ENCODE data around the gene MOSPD3. TPM values are rescaled to one million over a fixed set of nuclear protein-coding genes. Genes with fewer than 3 reads are reported as not detected.

Gene MOSPD3
- total and polyA plus RNA-seq, 2 experiments from 2014 or later = 15.3 to 23.5 TPM

DNA sequence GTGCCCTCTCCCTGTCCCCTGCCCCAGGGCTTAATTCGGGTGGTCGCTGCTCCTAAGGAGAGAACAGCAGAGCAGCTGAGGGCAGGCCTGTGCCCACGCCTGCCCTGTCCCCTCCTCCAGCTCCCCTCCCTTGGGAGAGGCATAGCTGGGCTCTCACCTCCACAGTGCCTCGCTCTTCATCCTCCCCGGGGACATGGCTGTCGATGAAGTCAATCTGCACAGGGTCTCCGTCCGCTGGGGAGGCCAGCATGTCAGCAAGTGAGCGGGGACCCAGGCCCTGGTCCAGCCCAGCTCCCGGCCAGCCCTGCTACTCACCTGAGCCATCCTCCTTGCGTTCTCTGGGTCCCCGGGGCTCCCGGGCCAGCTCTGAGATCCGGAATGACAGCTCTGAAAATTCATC is 34.8 kb upstream of the MOSPD3 start:
- Histone ChIP-seq H3K27me3 (ENCODE audit: insufficient read depth) (no peaks in the 10 kb centered on the region), H4K20me1 (replicated peaks; ENCODE audit: insufficient read depth) (no peaks in the 10 kb centered on the region), H3K9me2 (ENCODE audit: insufficient read depth) (no peaks in the 10 kb centered on the region), H2AFZ (no peak overlapping the region), H3K36me3 (ENCODE audit: insufficient read depth) (peaks cover 9% of the 10 kb centered on the region; the same call in 1 of the 2 replicates), H3K27ac (ENCODE audit: low read depth) (no peak overlapping the region), H3K4me1 (ENCODE audit: insufficient read depth) (peaks cover 2% of the 10 kb centered on the region; the same call in 1 of the 2 replicates), H3F3A (replicated peaks; ENCODE audit: low read depth) (peaks cover 3% of the 10 kb centered on the region; the same call in 1 of the 2 replicates), H3K79me2 (replicated peaks; ENCODE audit: insufficient read depth) (0 out of 2 replicates have a peak, but pooled peaks cover under 1% of the 10 kb centered on the region), H3K4me3 (no peak overlapping the region), H3K4me2 (no peak overlapping the region)
- H3K27me3 Mint-ChIP-seq (ENCODE audit: insufficient read depth, low read depth, poor library complexity) = peaks cover 11% of the 10 kb centered on the region
- H3K36me3 Mint-ChIP-seq (ENCODE audit: low read depth) = peaks cover 12% of the 10 kb centered on the region
- no peak overlapping the region for H3K27ac Mint-ChIP-seq
- H3K9me3 Mint-ChIP-seq = no peaks in the 10 kb centered on the region
- TF ChIP-seq ZNF114 (CRISPR knock-in tag; IDR thresholded peaks at IDR 0.05) (no peak), EZH2phosphoT487 (IDR thresholded peaks at IDR 0.05; ENCODE audit: unreplicated experiment) (no peak), STAT1 (IDR thresholded peaks at IDR 0.05; ENCODE audit: unreplicated experiment) (no peak), NANOG (IDR thresholded peaks at IDR 0.05; ENCODE audit: borderline replicate concordance) (no peak), ZNF331 (CRISPR knock-in tag; IDR thresholded peaks at IDR 0.05; ENCODE audit: low read depth) (no peak), POLR2AphosphoS5 (IDR thresholded peaks at IDR 0.05; ENCODE audit: low read depth) (no peak), CREB1 (CRISPR knock-in tag; IDR thresholded peaks at IDR 0.05; ENCODE audit: low read depth) (no peak), EZH2 (IDR thresholded peaks at IDR 0.05; ENCODE audit: low read depth, unreplicated experiment) (no peak), JUNB (IDR thresholded peaks at IDR 0.05; ENCODE audit: unreplicated experiment) (no peak)
- TF ChIP-seq, protein P1, sequence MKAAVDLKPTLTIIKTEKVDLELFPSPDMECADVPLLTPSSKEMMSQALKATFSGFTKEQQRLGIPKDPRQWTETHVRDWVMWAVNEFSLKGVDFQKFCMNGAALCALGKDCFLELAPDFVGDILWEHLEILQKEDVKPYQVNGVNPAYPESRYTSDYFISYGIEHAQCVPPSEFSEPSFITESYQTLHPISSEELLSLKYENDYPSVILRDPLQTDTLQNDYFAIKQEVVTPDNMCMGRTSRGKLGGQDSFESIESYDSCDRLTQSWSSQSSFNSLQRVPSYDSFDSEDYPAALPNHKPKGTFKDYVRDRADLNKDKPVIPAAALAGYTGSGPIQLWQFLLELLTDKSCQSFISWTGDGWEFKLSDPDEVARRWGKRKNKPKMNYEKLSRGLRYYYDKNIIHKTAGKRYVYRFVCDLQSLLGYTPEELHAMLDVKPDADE (IDR thresholded peaks at IDR 0.05) = no peak
- TF ChIP-seq, protein P2, sequence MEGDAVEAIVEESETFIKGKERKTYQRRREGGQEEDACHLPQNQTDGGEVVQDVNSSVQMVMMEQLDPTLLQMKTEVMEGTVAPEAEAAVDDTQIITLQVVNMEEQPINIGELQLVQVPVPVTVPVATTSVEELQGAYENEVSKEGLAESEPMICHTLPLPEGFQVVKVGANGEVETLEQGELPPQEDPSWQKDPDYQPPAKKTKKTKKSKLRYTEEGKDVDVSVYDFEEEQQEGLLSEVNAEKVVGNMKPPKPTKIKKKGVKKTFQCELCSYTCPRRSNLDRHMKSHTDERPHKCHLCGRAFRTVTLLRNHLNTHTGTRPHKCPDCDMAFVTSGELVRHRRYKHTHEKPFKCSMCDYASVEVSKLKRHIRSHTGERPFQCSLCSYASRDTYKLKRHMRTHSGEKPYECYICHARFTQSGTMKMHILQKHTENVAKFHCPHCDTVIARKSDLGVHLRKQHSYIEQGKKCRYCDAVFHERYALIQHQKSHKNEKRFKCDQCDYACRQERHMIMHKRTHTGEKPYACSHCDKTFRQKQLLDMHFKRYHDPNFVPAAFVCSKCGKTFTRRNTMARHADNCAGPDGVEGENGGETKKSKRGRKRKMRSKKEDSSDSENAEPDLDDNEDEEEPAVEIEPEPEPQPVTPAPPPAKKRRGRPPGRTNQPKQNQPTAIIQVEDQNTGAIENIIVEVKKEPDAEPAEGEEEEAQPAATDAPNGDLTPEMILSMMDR (conservative IDR thresholded peaks at IDR 0.05; ENCODE audit: low read depth in 2 of 2) = no peak
- TF ChIP-seq, protein P3, sequence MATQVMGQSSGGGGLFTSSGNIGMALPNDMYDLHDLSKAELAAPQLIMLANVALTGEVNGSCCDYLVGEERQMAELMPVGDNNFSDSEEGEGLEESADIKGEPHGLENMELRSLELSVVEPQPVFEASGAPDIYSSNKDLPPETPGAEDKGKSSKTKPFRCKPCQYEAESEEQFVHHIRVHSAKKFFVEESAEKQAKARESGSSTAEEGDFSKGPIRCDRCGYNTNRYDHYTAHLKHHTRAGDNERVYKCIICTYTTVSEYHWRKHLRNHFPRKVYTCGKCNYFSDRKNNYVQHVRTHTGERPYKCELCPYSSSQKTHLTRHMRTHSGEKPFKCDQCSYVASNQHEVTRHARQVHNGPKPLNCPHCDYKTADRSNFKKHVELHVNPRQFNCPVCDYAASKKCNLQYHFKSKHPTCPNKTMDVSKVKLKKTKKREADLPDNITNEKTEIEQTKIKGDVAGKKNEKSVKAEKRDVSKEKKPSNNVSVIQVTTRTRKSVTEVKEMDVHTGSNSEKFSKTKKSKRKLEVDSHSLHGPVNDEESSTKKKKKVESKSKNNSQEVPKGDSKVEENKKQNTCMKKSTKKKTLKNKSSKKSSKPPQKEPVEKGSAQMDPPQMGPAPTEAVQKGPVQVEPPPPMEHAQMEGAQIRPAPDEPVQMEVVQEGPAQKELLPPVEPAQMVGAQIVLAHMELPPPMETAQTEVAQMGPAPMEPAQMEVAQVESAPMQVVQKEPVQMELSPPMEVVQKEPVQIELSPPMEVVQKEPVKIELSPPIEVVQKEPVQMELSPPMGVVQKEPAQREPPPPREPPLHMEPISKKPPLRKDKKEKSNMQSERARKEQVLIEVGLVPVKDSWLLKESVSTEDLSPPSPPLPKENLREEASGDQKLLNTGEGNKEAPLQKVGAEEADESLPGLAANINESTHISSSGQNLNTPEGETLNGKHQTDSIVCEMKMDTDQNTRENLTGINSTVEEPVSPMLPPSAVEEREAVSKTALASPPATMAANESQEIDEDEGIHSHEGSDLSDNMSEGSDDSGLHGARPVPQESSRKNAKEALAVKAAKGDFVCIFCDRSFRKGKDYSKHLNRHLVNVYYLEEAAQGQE (IDR thresholded peaks at IDR 0.05; ENCODE audit: unreplicated experiment) = no peak
- TF ChIP-seq, protein P4, sequence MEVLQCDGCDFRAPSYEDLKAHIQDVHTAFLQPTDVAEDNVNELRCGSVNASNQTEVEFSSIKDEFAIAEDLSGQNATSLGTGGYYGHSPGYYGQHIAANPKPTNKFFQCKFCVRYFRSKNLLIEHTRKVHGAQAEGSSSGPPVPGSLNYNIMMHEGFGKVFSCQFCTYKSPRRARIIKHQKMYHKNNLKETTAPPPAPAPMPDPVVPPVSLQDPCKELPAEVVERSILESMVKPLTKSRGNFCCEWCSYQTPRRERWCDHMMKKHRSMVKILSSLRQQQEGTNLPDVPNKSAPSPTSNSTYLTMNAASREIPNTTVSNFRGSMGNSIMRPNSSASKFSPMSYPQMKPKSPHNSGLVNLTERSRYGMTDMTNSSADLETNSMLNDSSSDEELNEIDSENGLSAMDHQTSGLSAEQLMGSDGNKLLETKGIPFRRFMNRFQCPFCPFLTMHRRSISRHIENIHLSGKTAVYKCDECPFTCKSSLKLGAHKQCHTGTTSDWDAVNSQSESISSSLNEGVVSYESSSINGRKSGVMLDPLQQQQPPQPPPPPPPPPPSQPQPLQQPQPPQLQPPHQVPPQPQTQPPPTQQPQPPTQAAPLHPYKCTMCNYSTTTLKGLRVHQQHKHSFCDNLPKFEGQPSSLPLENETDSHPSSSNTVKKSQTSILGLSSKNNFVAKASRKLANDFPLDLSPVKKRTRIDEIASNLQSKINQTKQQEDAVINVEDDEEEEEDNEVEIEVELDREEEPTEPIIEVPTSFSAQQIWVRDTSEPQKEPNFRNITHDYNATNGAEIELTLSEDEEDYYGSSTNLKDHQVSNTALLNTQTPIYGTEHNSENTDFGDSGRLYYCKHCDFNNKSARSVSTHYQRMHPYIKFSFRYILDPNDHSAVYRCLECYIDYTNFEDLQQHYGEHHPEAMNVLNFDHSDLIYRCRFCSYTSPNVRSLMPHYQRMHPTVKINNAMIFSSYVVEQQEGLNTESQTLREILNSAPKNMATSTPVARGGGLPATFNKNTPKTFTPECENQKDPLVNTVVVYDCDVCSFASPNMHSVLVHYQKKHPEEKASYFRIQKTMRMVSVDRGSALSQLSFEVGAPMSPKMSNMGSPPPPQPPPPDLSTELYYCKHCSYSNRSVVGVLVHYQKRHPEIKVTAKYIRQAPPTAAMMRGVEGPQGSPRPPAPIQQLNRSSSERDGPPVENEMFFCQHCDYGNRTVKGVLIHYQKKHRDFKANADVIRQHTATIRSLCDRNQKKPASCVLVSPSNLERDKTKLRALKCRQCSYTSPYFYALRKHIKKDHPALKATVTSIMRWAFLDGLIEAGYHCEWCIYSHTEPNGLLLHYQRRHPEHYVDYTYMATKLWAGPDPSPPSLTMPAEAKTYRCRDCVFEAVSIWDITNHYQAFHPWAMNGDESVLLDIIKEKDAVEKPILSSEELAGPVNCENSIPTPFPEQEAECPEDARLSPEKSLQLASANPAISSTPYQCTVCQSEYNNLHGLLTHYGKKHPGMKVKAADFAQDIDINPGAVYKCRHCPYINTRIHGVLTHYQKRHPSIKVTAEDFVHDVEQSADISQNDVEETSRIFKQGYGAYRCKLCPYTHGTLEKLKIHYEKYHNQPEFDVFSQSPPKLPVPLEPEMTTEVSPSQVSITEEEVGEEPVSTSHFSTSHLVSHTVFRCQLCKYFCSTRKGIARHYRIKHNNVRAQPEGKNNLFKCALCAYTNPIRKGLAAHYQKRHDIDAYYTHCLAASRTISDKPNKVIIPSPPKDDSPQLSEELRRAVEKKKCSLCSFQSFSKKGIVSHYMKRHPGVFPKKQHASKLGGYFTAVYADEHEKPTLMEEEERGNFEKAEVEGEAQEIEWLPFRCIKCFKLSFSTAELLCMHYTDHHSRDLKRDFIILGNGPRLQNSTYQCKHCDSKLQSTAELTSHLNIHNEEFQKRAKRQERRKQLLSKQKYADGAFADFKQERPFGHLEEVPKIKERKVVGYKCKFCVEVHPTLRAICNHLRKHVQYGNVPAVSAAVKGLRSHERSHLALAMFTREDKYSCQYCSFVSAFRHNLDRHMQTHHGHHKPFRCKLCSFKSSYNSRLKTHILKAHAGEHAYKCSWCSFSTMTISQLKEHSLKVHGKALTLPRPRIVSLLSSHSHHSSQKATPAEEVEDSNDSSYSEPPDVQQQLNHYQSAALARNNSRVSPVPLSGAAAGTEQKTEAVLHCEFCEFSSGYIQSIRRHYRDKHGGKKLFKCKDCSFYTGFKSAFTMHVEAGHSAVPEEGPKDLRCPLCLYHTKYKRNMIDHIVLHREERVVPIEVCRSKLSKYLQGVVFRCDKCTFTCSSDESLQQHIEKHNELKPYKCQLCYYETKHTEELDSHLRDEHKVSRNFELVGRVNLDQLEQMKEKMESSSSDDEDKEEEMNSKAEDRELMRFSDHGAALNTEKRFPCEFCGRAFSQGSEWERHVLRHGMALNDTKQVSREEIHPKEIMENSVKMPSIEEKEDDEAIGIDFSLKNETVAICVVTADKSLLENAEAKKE (CRISPR knock-in tag; IDR thresholded peaks at IDR 0.05) = no peak
- H3K4me1 Mint-ChIP-seq = peaks cover 3% of the 10 kb centered on the region
- ATAC-seq (no peak), DNase-seq (ENCODE audit: low spot score) (no peak)
- no peak overlapping the region for H3K4me3 Mint-ChIP-seq

Measured in GM23338 (cell line).